GM19438 (cell line): ENCODE results near the gene MAP6.
"Not testable (repeated sequence)": the region's sequence is repeated elsewhere in the genome, so short reads cannot be mapped to it uniquely, and the experiment has no call there.

ENCODE experiments used
- ATAC-seq: cut with Tn5 transposase; IDR thresholded peaks from one replicate; pipeline ENCODE4 v1.9.1; 2021; ENCODE audit warnings: low read depth; ENCODE audit not compliant: unreplicated experiment

MAP6 gene

GRCh38 chr11:75668451-75669297 is at the start of gene MAP6:
MAP6 (minus strand) TSS chr11:75669038; CDS start chr11:75668369, 669 bp downstream.
- ATAC-seq: no peak

- no peak for ATAC-seq
Observed at GRCh38 chr11:75717608-75718418, 49.0 kb upstream of the MAP6 start, which contains the start of gene MOGAT2. MOGAT2 (plus strand) TSS chr11:75717838; CDS start chr11:75717889, 51 bp downstream.

GRCh38 chr11:75716659-75717058 is 47.8 kb upstream of the MAP6 start:
- ATAC-seq: no peak

GRCh38 chr11:75715688-75716087 is 46.9 kb upstream of the MAP6 start:
- ATAC-seq: no peak

- ATAC-seq: no peak
Observed at GRCh38 chr11:75714211-75714610, 45.4 kb upstream of the MAP6 start.

GRCh38 chr11:75706260-75706729 is 37.5 kb upstream of the MAP6 start:
- no peak for ATAC-seq

GRCh38 chr11:75705541-75705940 is 36.7 kb upstream of the MAP6 start:
- no peak for ATAC-seq

GRCh38 chr11:75703695-75704237 is 34.9 kb upstream of the MAP6 start:
- ATAC-seq: no peak

GRCh38 chr11:75700940-75701339 is 32.1 kb upstream of the MAP6 start:
- no peak for ATAC-seq

GRCh38 chr11:75697906-75698581 is 29.2 kb upstream of the MAP6 start:
- ATAC-seq: no peak

GRCh38 chr11:75691804-75692203 is 23.0 kb upstream of the MAP6 start:
- ATAC-seq: no peak

- ATAC-seq: no peak
Observed at GRCh38 chr11:75689863-75690609, 21.2 kb upstream of the MAP6 start.

GRCh38 chr11:75683856-75684255 is 15.0 kb upstream of the MAP6 start:
- ATAC-seq: not testable (repeated sequence)

- no peak for ATAC-seq
Observed at GRCh38 chr11:75679566-75679965, 10.7 kb upstream of the MAP6 start.

GRCh38 chr11:75678620-75679259 is 9.9 kb upstream of the MAP6 start:
- ATAC-seq: no peak

GRCh38 chr11:75677909-75678308 is 9.1 kb upstream of the MAP6 start:
- ATAC-seq: no peak

GRCh38 chr11:75677275-75677674 is 8.4 kb upstream of the MAP6 start:
- no peak for ATAC-seq

- no peak for ATAC-seq
Observed at GRCh38 chr11:75673977-75674582, 5.2 kb upstream of the MAP6 start.
